Erythroblast (primary cell): Measurements from ENCODE around the gene KIF2C.

Experiments
- GATA1 ChIP-seq: IDR thresholded peaks from 2 replicates; pipeline ENCODE4 v1.6.1; 2011; ENCODE audit warnings: low read depth, mild to moderate bottlenecking, control low read depth, low read length, moderate library complexity
- POLR2A ChIP-seq: IDR thresholded peaks from 2 replicates; pipeline ENCODE4 v1.6.1; 2011; ENCODE audit warnings: mild to moderate bottlenecking, low read length

DNA sequence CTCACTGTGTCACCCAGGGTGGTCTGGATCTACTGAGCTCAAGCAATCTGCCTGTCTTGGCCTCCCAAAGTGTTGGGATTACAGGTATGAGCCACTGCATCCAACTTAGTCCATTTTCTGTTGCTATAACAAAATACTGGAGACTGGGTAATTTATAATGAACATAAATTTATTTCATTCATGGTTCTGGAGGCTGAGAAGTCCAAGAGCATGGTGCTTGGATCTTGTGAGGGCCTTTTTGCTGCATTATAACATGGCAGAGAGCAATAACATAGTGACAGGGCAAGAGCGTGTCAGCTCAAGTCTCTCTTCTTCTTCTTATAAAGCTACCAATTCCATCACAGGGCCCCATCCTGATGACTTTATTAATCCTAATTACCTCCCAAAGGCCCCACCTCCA lies 3.6 kb upstream of the KIF2C start:
- TF ChIP-seq POLR2A = no peak
- no peak for TF ChIP-seq GATA1
